ENCODE data around the gene GALNT14. TPM values are rescaled to one million over a fixed set of nuclear protein-coding genes. Genes with fewer than 3 reads are reported as not detected.
"Not testable (repeated sequence)": the region's sequence is repeated elsewhere in the genome, so short reads cannot be mapped to it uniquely, and the experiment has no call there.

The GALNT14 gene
- polyA plus RNA-seq, 3 donors: 1.7 to 3.9 (median 2.1) TPM

DNA sequence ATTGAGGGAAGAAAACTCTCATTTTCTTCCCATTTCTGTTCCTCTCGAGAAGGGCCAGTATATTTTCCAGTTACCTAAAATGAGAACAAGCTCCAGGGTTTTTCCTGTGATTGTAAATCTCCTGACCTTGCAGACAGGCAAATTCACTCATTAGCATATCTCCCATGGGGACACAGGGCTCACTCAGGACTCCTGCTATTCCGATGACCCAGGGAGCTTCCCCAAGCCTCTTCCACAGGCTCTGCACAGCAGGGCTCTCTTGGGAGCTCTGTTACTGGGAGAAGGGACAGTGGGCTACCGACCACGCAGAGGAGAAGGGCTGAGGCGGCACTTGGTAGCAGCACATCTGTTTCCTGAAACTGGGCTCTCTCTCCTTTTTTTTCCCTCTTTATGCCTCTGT is 195.8 kb downstream of the GALNT14 start:
- no peak overlapping the region for H3K27ac ChIP-seq (ENCODE audit: low read depth, low read length)
- 49 to 63% (median 51%) methylated on average over 5 of the region's 5 CpGs for WGBS, 3 donors

DNA sequence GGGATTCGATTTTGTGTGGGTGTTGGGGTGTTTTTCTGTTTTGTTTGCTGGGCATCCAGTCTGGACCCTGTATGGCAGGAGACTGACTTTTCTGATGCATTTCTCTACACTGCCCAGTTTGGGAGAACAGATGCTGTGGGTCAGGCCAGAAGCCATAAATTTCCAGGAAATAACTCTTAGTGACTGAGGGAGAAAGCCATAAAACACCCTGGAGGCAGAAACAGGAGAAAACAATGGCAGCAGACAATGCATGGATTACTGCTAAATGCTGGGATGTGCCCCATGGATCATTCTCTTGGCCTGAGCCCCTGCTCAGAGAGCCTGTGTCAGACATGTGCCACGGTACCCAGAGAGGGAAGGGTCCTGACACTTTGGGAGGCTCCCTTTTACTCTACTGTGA is 197.4 kb downstream of the GALNT14 start:
- H3K27ac ChIP-seq (ENCODE audit: low read depth, low read length): no peak overlapping the region
- 67 to 76% (median 71%) methylated on average over 2 of the region's 2 CpGs for WGBS, 3 donors

DNA sequence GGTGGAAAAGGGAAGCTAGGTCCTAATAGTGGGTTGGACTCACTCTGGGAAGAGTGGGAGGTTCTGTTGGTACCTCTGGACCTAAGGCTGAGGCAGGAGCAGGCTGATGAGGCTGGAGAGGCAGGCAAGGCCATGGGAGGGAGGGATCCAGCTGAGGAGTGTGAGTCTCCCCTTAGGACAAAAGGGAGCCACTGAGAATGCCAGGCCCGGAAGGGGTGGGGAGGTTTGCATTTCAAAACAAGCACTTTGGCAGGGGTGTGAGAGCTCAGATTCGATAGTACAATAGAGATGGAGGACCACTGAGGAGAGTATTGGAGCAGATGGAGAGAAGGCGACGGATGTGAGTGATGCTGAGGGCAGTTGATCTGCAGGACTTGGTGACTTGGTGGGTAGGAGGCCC is 198.9 kb downstream of the GALNT14 start:
- no peak overlapping the region for H3K27ac ChIP-seq (ENCODE audit: low read depth, low read length)
- WGBS, 3 donors: 71 to 87% (median 86%) methylated on average over 4 of the region's 4 CpGs

DNA sequence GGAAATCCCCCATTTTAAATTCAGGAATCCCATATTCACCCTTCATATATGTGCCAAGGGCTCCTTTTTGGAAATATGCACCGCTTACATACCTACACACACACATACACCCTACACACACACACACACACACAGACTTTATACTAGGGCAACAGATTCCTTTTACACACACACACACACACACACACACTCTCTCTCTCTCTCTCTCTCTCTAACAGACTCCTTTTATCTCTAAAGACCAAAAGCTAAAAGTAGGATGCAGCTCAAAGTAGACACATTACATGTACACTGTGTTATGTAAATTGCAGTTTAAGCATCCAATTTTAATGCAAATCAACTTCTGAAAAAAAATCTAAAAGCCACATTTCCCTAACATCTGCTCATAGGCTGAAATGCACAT is 200.0 kb downstream of the GALNT14 start:
- WGBS, 3 donors: 86 to 88% (median 88%) methylated on average over 1 of the region's 1 CpG
- H3K27ac ChIP-seq (ENCODE audit: low read depth, low read length): no peak overlapping the region

DNA sequence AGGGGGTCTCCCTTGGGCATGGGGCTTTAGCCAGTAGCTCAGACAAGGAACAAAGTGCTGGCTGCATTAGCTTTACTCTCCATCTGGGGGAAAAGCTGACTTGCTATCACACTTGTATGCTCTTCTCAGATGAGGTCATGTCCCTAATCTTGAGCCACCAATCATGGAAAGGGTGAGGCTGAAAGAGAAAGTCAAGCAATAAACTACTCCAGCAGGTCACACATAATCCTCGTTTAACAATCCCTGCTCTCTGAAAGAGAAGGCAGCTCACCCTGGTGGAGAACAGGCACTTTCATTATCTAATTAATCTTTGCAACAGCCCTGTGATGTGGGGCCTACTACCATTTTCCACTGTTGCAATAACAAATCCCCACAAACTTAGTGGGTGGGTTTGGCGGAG is 201.3 kb downstream of the GALNT14 start:
- H3K27ac ChIP-seq (ENCODE audit: low read depth, low read length): no peak overlapping the region
- 71 to 84% (median 83%) methylated on average over 2 of the region's 2 CpGs for WGBS, 3 donors

DNA sequence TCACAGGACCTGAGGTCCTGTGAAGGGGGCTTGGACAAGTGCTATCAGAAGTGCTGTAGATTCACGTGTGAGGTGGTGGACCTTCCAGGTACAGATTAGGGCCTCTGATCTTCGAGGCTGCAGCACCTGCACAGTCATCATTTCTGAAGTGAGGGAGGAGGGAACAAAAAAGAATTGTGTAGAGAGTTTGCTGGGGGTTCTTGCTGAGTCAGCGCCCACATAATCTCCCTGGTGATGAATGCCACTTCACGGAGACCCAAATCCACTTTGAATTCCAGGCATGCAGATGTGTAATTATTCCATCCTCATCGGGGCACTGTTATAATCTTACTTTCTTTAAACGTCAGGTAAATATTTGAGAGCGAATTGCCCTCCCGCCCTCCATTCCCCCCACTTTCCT is 202.4 kb downstream of the GALNT14 start:
- H3K27ac ChIP-seq (ENCODE audit: low read depth, low read length): no peak overlapping the region
- WGBS, 3 donors: 51 to 76% (median 75%) methylated on average over 8 of the region's 8 CpGs

DNA sequence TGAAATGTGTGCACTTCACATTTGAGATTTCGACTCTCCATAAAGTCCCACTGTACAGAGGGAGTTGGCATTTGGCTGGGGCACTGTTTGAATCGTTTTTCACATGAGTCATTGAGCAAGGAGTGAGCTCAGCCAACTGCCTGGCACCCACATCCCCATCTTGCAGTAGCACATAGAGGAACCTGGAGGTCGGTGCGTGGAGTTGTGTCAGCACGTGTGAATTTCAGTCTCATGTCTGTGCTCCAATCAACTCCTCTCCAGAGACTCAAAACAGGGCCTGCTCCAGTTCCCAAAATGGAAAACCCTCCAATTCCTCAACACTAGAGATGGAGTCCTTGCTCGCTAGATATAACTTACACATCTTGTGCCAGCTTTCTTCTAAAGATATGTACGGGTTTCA is 204.2 kb downstream of the GALNT14 start:
- 55 to 81% (median 63%) methylated on average over 7 of the region's 7 CpGs for WGBS, 3 donors
- H3K27ac ChIP-seq (ENCODE audit: low read depth, low read length): no peak overlapping the region

DNA sequence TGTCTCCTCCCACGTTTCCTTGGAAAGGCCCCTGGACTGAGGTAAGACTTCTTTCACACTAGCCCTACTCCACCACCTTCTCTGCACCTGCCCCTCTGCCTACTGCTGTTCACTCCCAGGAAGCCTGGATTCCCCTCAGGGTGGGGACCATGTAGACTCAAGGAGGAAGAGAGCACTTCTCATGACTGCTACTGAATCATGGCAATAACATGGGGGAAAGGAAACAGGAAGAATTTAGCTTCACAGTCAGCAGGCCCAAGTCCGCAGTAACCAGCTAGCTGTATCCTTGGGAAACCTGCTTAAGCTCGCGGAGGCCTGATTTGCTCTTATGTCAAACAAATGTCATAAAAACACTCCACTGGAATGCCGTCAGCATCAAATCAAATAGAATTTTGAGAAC is 204.7 kb downstream of the GALNT14 start:
- no peak overlapping the region for H3K27ac ChIP-seq (ENCODE audit: low read depth, low read length)
- WGBS, 3 donors: 61 to 69% (median 67%) methylated on average over 5 of the region's 5 CpGs

DNA sequence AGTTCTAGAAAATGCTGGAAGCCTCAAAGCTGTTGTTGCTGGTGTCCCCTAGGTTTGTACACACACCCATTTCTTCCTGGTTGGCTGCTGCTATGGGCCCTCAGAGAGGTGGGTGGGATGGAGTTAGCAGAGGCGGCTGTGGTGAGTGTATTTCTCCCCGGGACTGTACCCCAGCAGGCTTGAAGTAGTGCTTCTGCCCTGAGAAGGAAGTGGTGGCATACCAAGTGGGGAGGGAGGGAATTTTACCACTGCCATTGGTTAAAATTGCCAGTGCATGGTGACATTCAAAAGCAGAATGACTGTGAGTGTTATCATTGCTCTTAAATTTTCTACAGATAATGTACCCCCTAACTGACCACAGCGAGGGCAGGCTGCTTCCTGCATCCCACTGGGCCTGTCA is 205.4 kb downstream of the GALNT14 start:
- no peak overlapping the region for H3K27ac ChIP-seq (ENCODE audit: low read depth, low read length)
- WGBS, 3 donors: 54 to 76% (median 59%) methylated on average over 3 of the region's 3 CpGs

DNA sequence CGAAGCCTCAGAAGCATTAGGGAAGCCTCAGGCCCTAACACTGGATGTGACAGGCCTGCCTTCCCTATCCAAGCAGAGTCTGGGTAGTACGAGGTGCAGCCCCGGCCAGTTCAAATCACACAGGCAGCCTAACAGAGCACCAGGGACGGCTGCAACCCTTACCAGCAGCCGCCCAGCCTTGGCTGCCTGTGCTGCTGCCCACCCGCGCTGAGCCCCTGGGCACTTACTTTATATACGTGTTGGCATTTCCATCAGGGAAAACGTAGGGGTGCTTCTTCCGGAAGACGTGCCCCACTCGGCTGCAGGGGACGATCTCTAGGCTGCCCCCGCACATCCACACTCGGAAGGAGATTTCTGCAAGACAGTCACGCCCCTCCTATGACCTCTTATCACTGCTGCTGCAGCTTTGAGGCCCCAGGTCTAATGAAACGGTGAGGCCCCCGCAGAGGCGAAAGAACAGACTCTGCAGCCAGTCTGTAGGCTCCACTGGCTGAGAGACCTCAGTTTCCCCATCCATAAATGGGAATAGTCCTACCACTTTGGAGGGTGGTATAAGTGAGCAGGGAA is 206.3 kb downstream of the GALNT14 start:
- WGBS, 3 donors: 90 to 92% (median 91%) methylated on average over 19 of the region's 19 CpGs
- no peak overlapping the region for H3K27ac ChIP-seq (ENCODE audit: low read depth, low read length)

DNA sequence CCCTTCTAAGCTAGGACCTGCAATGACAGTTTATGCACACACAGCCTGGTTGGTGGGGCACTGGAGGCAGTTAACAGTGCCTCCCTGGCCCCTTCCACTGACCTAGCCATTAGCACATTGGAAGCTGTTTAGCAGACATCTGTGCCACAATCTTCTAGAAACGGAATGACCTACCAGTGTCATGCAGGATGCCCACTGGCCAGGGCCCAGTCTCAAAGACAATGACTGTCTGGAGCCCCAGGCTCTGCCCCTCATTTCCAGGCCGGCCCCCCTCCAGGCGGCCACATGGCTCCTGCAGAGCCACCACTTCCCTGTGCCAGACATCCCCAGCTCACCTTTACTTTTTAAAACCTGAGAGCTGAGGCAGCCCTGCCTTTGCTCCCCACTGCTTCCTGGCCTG is 207.5 kb downstream of the GALNT14 start:
- 76 to 83% (median 81%) methylated on average over 3 of the region's 3 CpGs for WGBS, 3 donors
- H3K27ac ChIP-seq (ENCODE audit: low read depth, low read length): no peak overlapping the region

DNA sequence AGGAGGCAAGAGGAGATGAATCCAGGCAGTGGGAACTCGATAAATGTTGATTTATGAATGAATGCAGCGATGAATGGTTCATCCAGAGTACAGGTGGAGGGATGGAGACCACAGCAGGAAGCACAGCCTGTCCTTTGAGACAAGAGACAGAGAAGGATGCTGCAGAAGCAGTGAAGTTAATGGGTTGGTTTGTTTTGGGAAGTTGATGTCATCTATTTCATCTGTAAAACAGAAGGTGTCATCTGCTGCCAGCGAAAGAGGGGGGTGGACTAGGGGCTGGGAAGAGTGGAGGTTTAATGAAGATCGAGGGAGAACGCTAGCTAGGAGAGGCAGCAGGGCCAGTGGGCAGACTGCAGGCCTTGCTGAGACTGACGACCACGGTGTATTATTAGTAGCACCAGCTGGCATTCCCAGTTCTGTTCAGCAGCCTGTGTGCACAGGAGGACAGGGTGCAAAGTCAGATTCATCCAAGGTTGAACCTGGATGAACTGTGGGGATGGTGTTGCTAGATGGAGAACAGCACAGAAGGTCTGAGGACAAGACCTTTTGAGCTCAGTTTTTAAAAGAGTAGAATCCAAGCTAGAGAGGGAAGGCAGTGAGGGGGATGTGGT is 210.7 kb downstream of the GALNT14 start:
- WGBS, 3 donors: 63 to 82% (median 68%) methylated on average over 7 of the region's 7 CpGs
- no peak overlapping the region for H3K27ac ChIP-seq (ENCODE audit: low read depth, low read length)

DNA sequence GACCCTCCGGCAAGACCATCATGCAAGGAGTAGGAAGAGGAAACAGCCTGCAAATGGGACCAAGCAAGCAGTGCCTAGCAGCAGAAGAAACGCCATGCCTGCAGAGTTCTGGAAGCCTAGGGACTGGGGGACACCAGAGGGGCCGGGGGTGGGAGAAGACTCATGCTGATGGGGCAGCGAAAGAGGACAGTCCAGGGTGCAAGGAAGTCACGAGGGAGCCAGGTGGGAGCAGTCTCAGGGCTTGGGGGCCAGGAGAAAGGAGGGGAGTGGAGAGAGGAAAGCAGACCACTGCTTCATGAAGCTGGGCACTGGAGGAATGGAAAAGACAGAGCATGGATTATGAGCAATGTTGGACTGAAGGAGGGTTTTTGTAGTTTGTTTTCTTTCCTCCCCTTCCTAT is 211.6 kb downstream of the GALNT14 start:
- H3K27ac ChIP-seq (ENCODE audit: low read depth, low read length): no peak overlapping the region
- 71 to 90% (median 88%) methylated on average over 5 of the region's 5 CpGs for WGBS, 3 donors

DNA sequence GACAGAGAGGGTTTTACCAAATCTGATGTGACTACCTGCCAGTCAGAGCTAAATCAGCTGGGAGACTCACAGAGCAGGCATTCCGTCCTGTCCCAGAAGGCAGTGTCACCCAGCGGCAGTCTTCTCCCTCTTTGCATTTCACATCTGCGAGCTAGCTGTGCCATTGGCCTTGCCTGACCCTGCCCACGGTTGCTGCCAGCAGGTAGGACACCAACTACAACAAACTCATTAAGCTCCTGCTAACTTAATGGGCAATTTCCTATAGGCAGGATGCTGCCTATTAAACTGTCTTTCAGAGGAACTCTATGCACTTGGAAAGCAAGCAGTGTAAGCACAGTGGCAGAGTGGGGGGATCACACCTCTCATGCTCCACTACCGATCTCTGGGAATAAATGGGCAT is 214.6 kb downstream of the GALNT14 start:
- WGBS, 3 donors: 75 to 90% (median 86%) methylated on average over 5 of the region's 5 CpGs
- no peak overlapping the region for H3K27ac ChIP-seq (ENCODE audit: low read depth, low read length)

DNA sequence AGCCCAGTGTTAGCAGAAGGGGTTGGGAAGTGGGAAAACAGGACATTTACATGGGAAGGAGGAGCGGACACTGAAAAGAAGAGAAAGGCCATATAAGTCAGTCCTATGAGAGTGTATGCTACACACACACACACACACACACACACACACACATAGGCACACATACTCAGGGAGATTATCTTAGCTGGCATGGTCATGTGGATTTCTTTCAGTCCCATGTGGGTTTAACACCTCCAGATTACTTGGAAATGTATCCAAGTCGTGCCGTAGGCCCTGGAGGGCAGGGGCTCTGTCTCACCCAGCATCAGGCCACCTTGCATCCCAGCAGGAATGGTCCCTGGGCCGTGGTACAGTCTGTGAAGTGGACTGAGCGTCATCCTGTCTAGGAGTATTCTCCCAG is 217.7 kb downstream of the GALNT14 start:
- 78 to 93% (median 91%) methylated on average over 5 of the region's 5 CpGs for WGBS, 3 donors
- no peak overlapping the region for H3K27ac ChIP-seq (ENCODE audit: low read depth, low read length)

DNA sequence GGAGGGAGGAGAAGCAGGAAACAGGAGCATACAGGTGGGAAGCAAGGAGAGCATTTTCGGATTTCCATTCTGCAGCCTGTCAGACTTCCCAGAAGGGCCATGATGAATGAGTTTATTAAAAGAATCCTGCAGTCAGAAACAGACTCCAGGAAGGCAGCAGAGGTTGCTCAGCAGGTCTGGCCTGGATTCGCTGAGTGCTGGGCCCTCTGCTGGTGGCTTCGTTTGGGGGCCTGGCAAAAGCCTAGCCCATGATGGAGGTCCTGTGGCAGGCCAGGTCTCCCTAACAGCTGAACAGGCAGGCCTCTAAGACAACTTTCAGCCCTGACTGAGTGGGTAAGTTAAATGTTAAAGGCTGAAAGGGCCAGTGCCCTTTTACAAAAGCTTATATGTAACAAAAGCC is 222.8 kb downstream of the GALNT14 start:
- 35 to 59% (median 54%) methylated on average over 3 of the region's 3 CpGs for WGBS, 3 donors
- no peak overlapping the region for H3K27ac ChIP-seq (ENCODE audit: low read depth, low read length)

DNA sequence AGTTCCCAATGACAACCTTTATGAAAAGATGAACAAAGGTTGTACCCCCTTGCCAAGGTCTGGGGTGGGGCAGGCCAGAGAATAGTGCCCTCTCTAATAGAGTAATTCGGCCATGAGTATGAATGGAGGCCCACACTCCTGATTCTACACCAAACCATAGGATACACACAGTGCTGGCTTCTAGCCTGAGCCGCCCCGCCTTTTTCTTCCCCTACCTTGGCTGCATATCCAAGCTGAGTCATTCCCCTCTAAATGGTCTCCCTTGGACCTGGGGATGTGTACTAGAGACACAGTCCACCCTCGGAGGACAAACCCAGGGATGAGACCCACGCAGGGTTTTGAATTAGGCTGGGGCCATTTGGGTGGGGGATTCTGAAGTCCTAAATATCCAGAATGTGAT is 223.8 kb downstream of the GALNT14 start:
- 91 to 97% (median 96%) methylated on average over 5 of the region's 5 CpGs for WGBS, 3 donors
- no peak overlapping the region for H3K27ac ChIP-seq (ENCODE audit: low read depth, low read length)

DNA sequence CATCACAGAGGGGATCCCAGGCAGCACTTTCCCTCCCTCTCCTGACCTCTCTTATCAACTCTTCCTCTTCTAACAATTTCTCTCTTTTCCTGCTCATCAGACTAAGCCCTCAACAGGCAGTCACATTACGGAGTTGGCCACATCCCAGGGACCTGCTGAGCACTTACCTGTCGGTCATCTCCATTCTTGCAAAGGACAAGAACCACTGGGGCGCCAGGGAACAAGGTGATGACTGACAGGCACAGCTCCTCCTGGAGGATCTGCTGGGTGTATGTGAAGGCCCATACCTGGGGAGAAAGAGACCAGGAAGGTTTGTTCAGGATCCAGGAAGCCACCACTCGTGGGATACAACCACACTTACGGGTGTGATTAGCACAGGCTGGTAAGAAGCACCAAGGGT is 226.2 kb downstream of the GALNT14 start:
- WGBS, 3 donors: 80 to 93% (median 92%) methylated on average over 5 of the region's 5 CpGs
- H3K27ac ChIP-seq (ENCODE audit: low read depth, low read length): no peak overlapping the region

DNA sequence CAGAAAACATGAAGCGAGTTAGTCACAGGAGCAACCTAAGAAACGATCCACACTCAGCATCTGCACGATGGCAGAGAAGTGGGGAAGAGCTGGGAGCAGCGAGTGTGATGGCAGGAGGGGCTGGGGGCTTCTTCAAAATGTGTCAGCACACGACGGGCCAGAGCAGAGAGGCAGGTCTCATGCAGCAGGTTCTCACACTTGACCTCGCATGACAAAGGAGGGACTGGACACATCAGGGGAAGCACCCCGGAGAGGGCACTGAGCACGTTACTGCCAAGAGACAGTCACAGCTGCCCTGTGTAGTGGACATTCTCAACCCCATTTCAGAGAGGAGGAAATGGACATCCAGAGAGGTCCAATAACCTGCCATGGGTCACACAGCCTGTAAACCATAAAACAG is 226.9 kb downstream of the GALNT14 start:
- 69 to 89% (median 83%) methylated on average over 9 of the region's 9 CpGs for WGBS, 3 donors
- H3K27ac ChIP-seq (ENCODE audit: low read depth, low read length): no peak overlapping the region

DNA sequence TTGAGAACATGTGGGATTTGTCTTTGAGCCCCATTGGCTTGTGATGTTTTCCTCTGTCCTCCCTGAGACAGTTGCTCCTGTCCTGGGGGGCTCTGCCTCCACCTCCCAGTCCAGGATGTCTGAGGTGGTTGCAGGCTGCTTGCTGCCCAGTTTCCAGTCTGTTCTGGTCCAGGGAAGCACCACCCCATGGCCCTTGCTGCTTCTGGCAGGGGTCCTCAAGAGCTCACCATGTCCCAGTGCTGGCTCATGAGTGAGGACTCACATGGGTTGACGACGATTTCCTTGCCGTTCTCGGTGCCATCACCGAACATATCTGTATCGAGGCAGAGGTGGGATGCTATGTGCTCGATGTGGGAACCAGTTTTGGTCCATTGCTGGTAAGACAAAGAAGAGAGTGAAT is 227.6 kb downstream of the GALNT14 start:
- 83 to 96% (median 96%) methylated on average over 7 of the region's 7 CpGs for WGBS, 3 donors

DNA sequence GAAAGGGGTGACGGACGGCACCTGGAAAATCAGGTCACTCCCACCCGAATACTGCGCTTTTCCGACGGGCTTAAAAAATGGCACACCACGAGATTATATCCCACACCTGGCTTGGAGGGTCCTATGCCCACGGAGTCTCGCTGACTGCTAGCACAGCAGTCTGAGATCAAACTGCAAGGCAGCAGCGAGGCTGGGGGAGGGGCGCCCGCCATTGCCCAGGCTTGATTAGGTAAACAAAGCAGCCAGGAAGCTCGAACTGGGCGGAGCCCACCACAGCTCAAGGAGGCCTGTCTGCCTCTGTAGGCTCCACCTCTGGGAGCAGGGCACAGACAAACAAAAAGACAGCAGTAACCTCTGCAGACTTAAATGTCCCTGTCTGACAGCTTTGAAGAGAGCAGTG is 233.8 kb downstream of the GALNT14 start:
- WGBS, 3 donors: 69 to 85% (median 84%) methylated on average over 12 of the region's 14 CpGs

More for the DNA sequence above, 227.6 kb downstream of the GALNT14 start:
- H3K27ac ChIP-seq (ENCODE audit: low read depth, low read length): no peak overlapping the region

More for the DNA sequence above, 233.8 kb downstream of the GALNT14 start:
- not testable (repeated sequence) for H3K27ac ChIP-seq (ENCODE audit: low read depth, low read length)

Measured in adipose tissue (tissue), 3 donors.